Measurements from ENCODE around the gene CANT1. TPM values are rescaled to one million over a fixed set of nuclear protein-coding genes. Genes with fewer than 3 reads are reported as not detected.

Gene CANT1
- total RNA-seq, 2 donors from 2014 or later, result 247 to 390 TPM

GRCh38 chr17:78956254-78956653 is 53.3 kb downstream of the CANT1 start:
- Histone ChIP-seq H3K9ac (ENCODE audit: low read depth in 2 of 2, low read length in 2 of 2) (no peak overlapping the region), H3K36me3 (no peaks in the 10 kb centered on the region), H3K9me3 (no peaks in the 10 kb centered on the region), H3K27me3 (no peaks in the 10 kb centered on the region), H3K4me3 (no peak overlapping the region), H3K4me1 (no peaks in the 10 kb centered on the region), H3K27ac (no peak overlapping the region)
- intact Hi-C loops (cut with DNase I), result no loop called here
- DNase-seq, result no peak
- no peak for TF ChIP-seq CTCF (IDR thresholded peaks at IDR 0.05)

- Histone ChIP-seq H3K27ac (no peak overlapping the region), H3K9me3 (no peaks in the 10 kb centered on the region), H3K9ac (ENCODE audit: low read depth in 2 of 2, low read length in 2 of 2) (no peak overlapping the region), H3K4me1 (no peaks in the 10 kb centered on the region), H3K36me3 (no peaks in the 10 kb centered on the region), H3K27me3 (no peaks in the 10 kb centered on the region), H3K4me3 (no peak overlapping the region)
- intact Hi-C loops (cut with DNase I), result no loop called here
- no peak for TF ChIP-seq CTCF (IDR thresholded peaks at IDR 0.05)
- DNase-seq, result no peak
Measured at GRCh38 chr17:78954684-78955083, 54.9 kb downstream of the CANT1 start.

- Histone ChIP-seq H3K27me3 (no peaks in the 10 kb centered on the region), H3K9me3 (no peaks in the 10 kb centered on the region), H3K4me3 (no peak overlapping the region), H3K36me3 (no peaks in the 10 kb centered on the region), H3K27ac (no peak overlapping the region), H3K4me1 (no peaks in the 10 kb centered on the region), H3K9ac (ENCODE audit: low read depth in 2 of 2, low read length in 2 of 2) (no peak overlapping the region)
- no peak for DNase-seq
- no peak for TF ChIP-seq CTCF (IDR thresholded peaks at IDR 0.05)
- intact Hi-C loops (cut with DNase I), result no loop called here
Measured at GRCh38 chr17:78953356-78954350, 55.9 kb downstream of the CANT1 start.

- Histone ChIP-seq H3K4me3 (no peak overlapping the region), H3K36me3 (no peaks in the 10 kb centered on the region), H3K9me3 (no peaks in the 10 kb centered on the region), H3K9ac (ENCODE audit: low read depth in 2 of 2, low read length in 2 of 2) (peak overlapping the region; percentile 21 to 24), H3K27me3 (no peaks in the 10 kb centered on the region), H3K27ac (no peak overlapping the region), H3K4me1 (no peaks in the 10 kb centered on the region)
- intact Hi-C loops (cut with DNase I), result no loop called here
- no peak for TF ChIP-seq CTCF (IDR thresholded peaks at IDR 0.05)
- DNase-seq, result no peak
Measured at GRCh38 chr17:78952706-78953105, 56.9 kb downstream of the CANT1 start.

- no peak overlapping the region for H3K4me3 ChIP-seq
- no peaks in the 10 kb centered on the region for H3K9me3 ChIP-seq
- intact Hi-C loops (cut with DNase I), result no loop called here
- no peak overlapping the region for H3K27ac ChIP-seq
- TF ChIP-seq CTCF (IDR thresholded peaks at IDR 0.05), result no peak
- H3K4me1 ChIP-seq, result peaks cover 2% of the 10 kb centered on the region
- peak overlapping the region in 1 of 2 donors; percentile 21 for H3K9ac ChIP-seq (ENCODE audit: low read depth in 2 of 2, low read length in 2 of 2)
- H3K36me3 ChIP-seq, result no peaks in the 10 kb centered on the region
- DNase-seq, result no peak
- no peaks in the 10 kb centered on the region for H3K27me3 ChIP-seq
Measured at GRCh38 chr17:78951967-78952551, 57.5 kb downstream of the CANT1 start.
